Spleen (tissue), 11 donors: ENCODE results near the gene C2CD2. TPM values are rescaled to one million over a fixed set of nuclear protein-coding genes. Genes with fewer than 3 reads are reported as not detected.

ENCODE experiments used
- DNase-seq: peaks from one replicate; pipeline ENCODE4 v3.0.0-alpha.2; 2020
- H3K27ac ChIP-seq, 8 donors: fragments of 200-600 bp; sonication (generic) in 7 of 8; 1 replicate in 4 of 8; 2 replicates in 4 of 8; pipeline versions ENCODE4 v1.5.0 to v1.8.0; 2016 to 2021; ENCODE audit warnings: inconsistent platforms in 4 of 8, mild to moderate bottlenecking in 4 of 8, moderate library complexity in 1 of 8
- H3K27me3 ChIP-seq, 7 donors: fragments of 200-600 bp; sonication (generic) in 6 of 7; replicated peaks in 1 of 7; 1 replicate in 4 of 7; 2 replicates in 3 of 7; pipeline versions ENCODE4 v1.5.0 to v1.8.0; 2016 to 2021; ENCODE audit warnings: inconsistent platforms in 3 of 7, mild to moderate bottlenecking in 1 of 7
- H3K36me3 ChIP-seq, 6 donors: fragments of 200-600 bp; sonication (generic) in 5 of 6; 1 replicate in 4 of 6; 2 replicates in 2 of 6; pipeline versions ENCODE4 v1.5.0 to v1.8.0; 2016 to 2021; ENCODE audit warnings: inconsistent platforms in 2 of 6
- H3K4me1 ChIP-seq, 6 donors: fragments of 200-600 bp; sonication (generic) in 5 of 6; 1 replicate in 3 of 6; 2 replicates in 3 of 6; pipeline versions ENCODE4 v1.5.0 to v1.8.0; 2016 to 2021; ENCODE audit warnings: inconsistent platforms in 3 of 6
- H3K4me3 ChIP-seq, 8 donors: fragments of 200-600 bp; sonication (generic) in 7 of 8; 1 replicate in 4 of 8; 2 replicates in 4 of 8; pipeline versions ENCODE4 v1.5.0 to v1.8.0; 2016 to 2021; ENCODE audit warnings: inconsistent platforms in 4 of 8, mild to moderate bottlenecking in 4 of 8, moderate library complexity in 2 of 8
- H3K9me3 ChIP-seq, 8 donors: fragments of 200-600 bp; sonication (generic) in 7 of 8; 1 replicate in 4 of 8; 2 replicates in 4 of 8; pipeline versions ENCODE4 v1.5.0 to v1.8.0; 2016 to 2021; ENCODE audit warnings: inconsistent platforms in 4 of 8
- CTCF ChIP-seq, 11 experiments: fragments of 200-600 bp in 7 of 11; fragments of 450-650 bp in 4 of 11; sonication (generic) in 4 of 11; IDR thresholded peaks in 8 of 11; conservative IDR thresholded peaks in 3 of 11; 1 replicate in 7 of 11; 2 replicates in 4 of 11; pipeline versions ENCODE4 v1.4.0 to v1.8.0; 2016 to 2021; ENCODE audit warnings: antibody characterized with exemption in 11 of 11, inconsistent platforms in 4 of 11, mild to moderate bottlenecking in 1 of 11
- POLR2A ChIP-seq, 3 donors: fragments of 450-650 bp; IDR thresholded peaks; one replicate each; pipeline ENCODE4 v1.5.1; 2017; ENCODE audit warnings: antibody characterized with exemption in 3 of 3, mild to moderate bottlenecking in 1 of 3
- POLR2AphosphoS5 ChIP-seq, 3 donors: sonication (generic); formaldehyde crosslinking; IDR thresholded peaks; one replicate each; pipeline ENCODE4 v1.5.1; 2017; ENCODE audit warnings: antibody characterized with exemption in 3 of 3
- WGBS, 5 donors: extraction: QIAGEN DNeasy Blood & Tissue Kit in 3 of 5; methylation state at CpG; one replicate each; pipeline versions ENCODE4 v1.1.5 to v1.1.7; 2013 to 2018; 5-methylcytosine and 5-hydroxymethylcytosine counted together
- intact Hi-C: fragments of 100-400 bp; cut with DNase I; formaldehyde crosslinking; loops from one replicate; pipeline ENCODE4 v1.15.0; 2023; ENCODE audit warnings: low total_unique reads
- polyA plus RNA-seq, 3 donors: library from polyadenylated mRNA; stranded (reverse); fragments of 200-250 nt; gene quantifications; one replicate each; pipeline ENCODE4 v1.2.1, GENCODE V29; 2013
- total RNA-seq, 7 donors: library from RNA; depleted of rRNA in 3 of 7; stranded (reverse); fragments of >200 nt in 3 of 7; fragmentation: NEBNext Ultra II Directional in 4 of 7; extraction: Animal tissue kit (Norgen Biotek cat#: 25700) in 4 of 7; gene quantifications; one replicate each; pipeline versions ENCODE4 v1.1.0 to v1.2.1, GENCODE V29; 2016 to 2021
- donor health status: healthy with polysubstance abuse.
- donor health status: DM: no; HTN: no; CAD: no; lungs with moderate emphysema.
- donor health status: DM: no; HTN: no; CAD: no.
- donor health status: Bipolar disorder and iron deficiency.
- donor health status: healthy.
- donor health status: DM: no; HTN: no; CAD: no.
- donor health status: DM: yes; HTN: yes; CAD: no.

Gene C2CD2
- total and polyA plus RNA-seq, 10 donors, result 12.9 to 163 (median 98.9) TPM

- Histone ChIP-seq H3K4me3 (no peak overlapping the region), H3K4me1 (no peaks in the 10 kb centered on the region), H3K27me3 (no peaks in the 10 kb centered on the region), H3K27ac (no peak overlapping the region), H3K36me3 (peaks cover 0 to 88% (median 23%) of the 10 kb centered on the region in 6 donors), H3K9me3 (no peaks in the 10 kb centered on the region)
- WGBS, 5 donors, result 87 to 94% (median 91%) methylated on average over 15 of the region's 15 CpGs
- intact Hi-C loops, result no loop called here
- TF ChIP-seq CTCF (IDR thresholded peaks at IDR 0.05 in 8 of 11, conservative IDR thresholded peaks at IDR 0.05 in 3 of 11) (no peak), POLR2AphosphoS5 (IDR thresholded peaks at IDR 0.05) (no peak), POLR2A (IDR thresholded peaks at IDR 0.05) (no peak)
- peak; percentile 16 for DNase-seq
These were observed 104.7 kb downstream of the C2CD2 start for GRCh38 chr21:41848958-41849580.

- H3K27me3 ChIP-seq, result no peaks in the 10 kb centered on the region
- peak; percentile 6 for DNase-seq
- H3K9me3 ChIP-seq, result no peaks in the 10 kb centered on the region
- TF ChIP-seq POLR2AphosphoS5 (IDR thresholded peaks at IDR 0.05) (no peak), CTCF (IDR thresholded peaks at IDR 0.05 in 8 of 11, conservative IDR thresholded peaks at IDR 0.05 in 3 of 11) (no peak), POLR2A (IDR thresholded peaks at IDR 0.05) (no peak)
- 79 to 87% (median 83%) methylated on average over 8 of the region's 8 CpGs for WGBS, 5 donors
- H3K36me3 ChIP-seq, result peaks cover 0 to 83% (median 19%) of the 10 kb centered on the region in 6 donors
- H3K4me1 ChIP-seq, result no peaks in the 10 kb centered on the region
- no peak overlapping the region for H3K4me3 ChIP-seq
- no peak overlapping the region for H3K27ac ChIP-seq
- intact Hi-C loops, result no loop called here
These were observed 105.3 kb downstream of the C2CD2 start for GRCh38 chr21:41848533-41848932.

- Histone ChIP-seq H3K27me3 (no peaks in the 10 kb centered on the region), H3K4me3 (no peak overlapping the region), H3K27ac (no peak overlapping the region), H3K4me1 (no peaks in the 10 kb centered on the region), H3K9me3 (no peaks in the 10 kb centered on the region), H3K36me3 (peaks cover 0 to 74% (median 10%) of the 10 kb centered on the region in 6 donors)
- TF ChIP-seq POLR2A (IDR thresholded peaks at IDR 0.05) (no peak), CTCF (IDR thresholded peaks at IDR 0.05 in 8 of 11, conservative IDR thresholded peaks at IDR 0.05 in 3 of 11) (no peak), POLR2AphosphoS5 (IDR thresholded peaks at IDR 0.05) (no peak)
- intact Hi-C loops, result no loop called here
- WGBS, 5 donors, result 85 to 93% (median 93%) methylated on average over 20 to 21 of the region's 21 CpGs
- DNase-seq, result peak; percentile 65
These were observed 106.6 kb downstream of the C2CD2 start for GRCh38 chr21:41847066-41847804.

GRCh38 chr21:41846536-41846935, 107.3 kb downstream of the C2CD2 start:
- peaks cover 0 to 67% (median 5%) of the 10 kb centered on the region in 6 donors for H3K36me3 ChIP-seq
- no peak for DNase-seq
- TF ChIP-seq POLR2A (IDR thresholded peaks at IDR 0.05) (no peak), CTCF (IDR thresholded peaks at IDR 0.05 in 8 of 11, conservative IDR thresholded peaks at IDR 0.05 in 3 of 11) (no peak)
- H3K9me3 ChIP-seq, result peaks cover 0 to 4% (median 2%) of the 10 kb centered on the region in 8 donors
- WGBS, 5 donors, result 85 to 95% (median 87%) methylated on average over 7 of the region's 7 CpGs
- no peak overlapping the region for H3K4me3 ChIP-seq
- H3K4me1 ChIP-seq, result no peaks in the 10 kb centered on the region
- H3K27me3 ChIP-seq, result no peaks in the 10 kb centered on the region
- no peak overlapping the region for H3K27ac ChIP-seq
- intact Hi-C loops, result no loop called here
